GM23338 (cell line): ENCODE measurements around the gene CAPZA1. TPM values are rescaled to one million over a fixed set of nuclear protein-coding genes. Genes with fewer than 3 reads are reported as not detected.

ENCODE experiments used
- ATAC-seq: fragments of 200-7000 bp; cut with Tn5 transposase; 3 replicates; pipeline ENCODE4 v1.9.1; 2020
- DNase-seq: peaks from one replicate; pipeline ENCODE4 v3.0.0-alpha.2; 2015; ENCODE audit warnings: low spot score
- H2AFZ ChIP-seq: fragments of 200-600 bp; sonication (generic); 2 replicates; pipeline ENCODE4 v1.8.0; 2016; ENCODE audit warnings: antibody characterized with exemption, mild to moderate bottlenecking, moderate library complexity
- H3F3A ChIP-seq: fragments of 200-600 bp; sonication (generic); replicated peaks from 2 replicates; pipeline ENCODE4 v1.8.0; 2017; ENCODE audit warnings: antibody characterized with exemption, mixed run types, low read depth
- H3K27ac ChIP-seq: fragments of 200-600 bp; sonication (generic); 2 replicates; pipeline ENCODE4 v1.6.1; 2016; ENCODE audit warnings: low read depth
- H3K27me3 ChIP-seq: fragments of 200-600 bp; sonication (generic); 2 replicates; pipeline ENCODE4 v1.8.0; 2016; ENCODE audit warnings: mild to moderate bottlenecking, mixed run types, moderate library complexity; ENCODE audit not compliant: insufficient read depth
- H3K36me3 ChIP-seq: fragments of 200-600 bp; sonication (generic); 2 replicates; pipeline ENCODE4 v1.8.0; 2016; ENCODE audit warnings: mild to moderate bottlenecking; ENCODE audit not compliant: insufficient read depth
- H3K4me1 ChIP-seq: fragments of 200-600 bp; sonication (generic); 2 replicates; pipeline ENCODE4 v1.8.0; 2016; ENCODE audit warnings: mild to moderate bottlenecking, moderate library complexity; ENCODE audit not compliant: insufficient read depth
- H3K4me2 ChIP-seq: fragments of 200-600 bp; sonication (generic); 2 replicates; pipeline ENCODE4 v1.7.1; 2017; ENCODE audit warnings: mixed run types
- H3K4me3 ChIP-seq: fragments of 200-600 bp; sonication (generic); 2 replicates; pipeline ENCODE4 v1.6.1; 2016; ENCODE audit warnings: mixed run types
- H3K79me2 ChIP-seq: fragments of 200-600 bp; sonication (generic); replicated peaks from 2 replicates; pipeline ENCODE4 v1.8.0; 2017; ENCODE audit warnings: mild to moderate bottlenecking; ENCODE audit not compliant: insufficient read depth
- H3K9me2 ChIP-seq: fragments of 200-600 bp; sonication (generic); 2 replicates; pipeline ENCODE4 v1.8.0; 2017; ENCODE audit not compliant: insufficient read depth
- H4K20me1 ChIP-seq: fragments of 200-600 bp; sonication (generic); replicated peaks from 2 replicates; pipeline ENCODE4 v1.8.0; 2017; ENCODE audit warnings: mild to moderate bottlenecking; ENCODE audit not compliant: insufficient read depth
- H3K27ac Mint-ChIP-seq: 2 replicates; pipeline ENCODE4 v1.8.0; 2020; ENCODE audit warnings: inconsistent platforms, mild to moderate bottlenecking, moderate library complexity, mixed read lengths
- H3K27me3 Mint-ChIP-seq: 3 replicates; pipeline ENCODE4 v1.8.0; 2022; ENCODE audit warnings: low read depth, mild to moderate bottlenecking, moderate library complexity, mixed read lengths, inconsistent platforms; ENCODE audit not compliant: insufficient read depth, poor library complexity
- H3K36me3 Mint-ChIP-seq: 3 replicates; pipeline ENCODE4 v1.8.0; 2021; ENCODE audit warnings: low read depth, mild to moderate bottlenecking, inconsistent platforms, moderate library complexity, mixed read lengths
- H3K4me1 Mint-ChIP-seq: 3 replicates; pipeline ENCODE4 v1.8.0; 2020; ENCODE audit warnings: mild to moderate bottlenecking, inconsistent platforms, mixed read lengths
- H3K4me3 Mint-ChIP-seq: 3 replicates; pipeline ENCODE4 v1.8.0; 2021; ENCODE audit warnings: moderate library complexity, mild to moderate bottlenecking, inconsistent platforms, mixed read lengths
- H3K9me3 Mint-ChIP-seq: 3 replicates; pipeline ENCODE4 v1.8.0; 2020; ENCODE audit warnings: moderate library complexity, mild to moderate bottlenecking, inconsistent platforms, mixed read lengths
- CREB1 ChIP-seq: fragments of 250-450 bp; sonication (Bioruptor Pico); IDR thresholded peaks from 2 replicates; pipeline ENCODE4 v1.5.0; 2020; ENCODE audit warnings: low read depth, mild to moderate bottlenecking, moderate library complexity
- CTCF ChIP-seq, 2 experiments: fragments of 200-600 bp in 1 of 2; sonication (generic) in 1 of 2; conservative IDR thresholded peaks; 2 replicates each; pipeline versions ENCODE4 v1.5.1 to v1.6.1; 2016 to 2017; ENCODE audit warnings: antibody characterized with exemption in 2 of 2, low read depth in 2 of 2, mild to moderate bottlenecking in 2 of 2, moderate library complexity in 1 of 2
- ETS1 ChIP-seq: IDR thresholded peaks from 2 replicates; pipeline ENCODE4 v1.6.1; 2016; ENCODE audit warnings: antibody characterized with exemption
- JUNB ChIP-seq: IDR thresholded peaks from one replicate; pipeline ENCODE4 v1.6.1; 2016; ENCODE audit warnings: antibody characterized with exemption; ENCODE audit not compliant: unreplicated experiment
- POLR2AphosphoS5 ChIP-seq: IDR thresholded peaks from 2 replicates; pipeline ENCODE4 v1.6.1; 2016; ENCODE audit warnings: antibody characterized with exemption, low read depth
- ZNF331 ChIP-seq: fragments of 250-450 bp; sonication (Bioruptor Pico); IDR thresholded peaks from 2 replicates; pipeline ENCODE4 v1.5.0; 2020; ENCODE audit warnings: low read depth, mild to moderate bottlenecking, moderate library complexity
- polyA plus RNA-seq: library from polyadenylated mRNA; unstranded; fragments of >200 nt; fragmentation: Nextera tagmentation; extraction: Ambion mirVana; gene quantifications from 2 replicates; pipeline ENCODE4 v1.2.1, GENCODE V29; 2016
- total RNA-seq: library from RNA; depleted of rRNA; stranded (reverse); fragments of >200 nt; shearing (Covaris generic); gene quantifications from 2 replicates; pipeline ENCODE4 v1.2.3, GENCODE V29; 2014
- TF ChIP-seq, protein P1 (sequence below): fragments of 250-450 bp; sonication (Bioruptor Pico); IDR thresholded peaks from 2 replicates; pipeline ENCODE4 v1.5.0; 2020; ENCODE audit warnings: mild to moderate bottlenecking, moderate library complexity

CAPZA1 gene
- total and polyA plus RNA-seq, 2 experiments from 2014 or later = 147 to 182 TPM

DNA sequence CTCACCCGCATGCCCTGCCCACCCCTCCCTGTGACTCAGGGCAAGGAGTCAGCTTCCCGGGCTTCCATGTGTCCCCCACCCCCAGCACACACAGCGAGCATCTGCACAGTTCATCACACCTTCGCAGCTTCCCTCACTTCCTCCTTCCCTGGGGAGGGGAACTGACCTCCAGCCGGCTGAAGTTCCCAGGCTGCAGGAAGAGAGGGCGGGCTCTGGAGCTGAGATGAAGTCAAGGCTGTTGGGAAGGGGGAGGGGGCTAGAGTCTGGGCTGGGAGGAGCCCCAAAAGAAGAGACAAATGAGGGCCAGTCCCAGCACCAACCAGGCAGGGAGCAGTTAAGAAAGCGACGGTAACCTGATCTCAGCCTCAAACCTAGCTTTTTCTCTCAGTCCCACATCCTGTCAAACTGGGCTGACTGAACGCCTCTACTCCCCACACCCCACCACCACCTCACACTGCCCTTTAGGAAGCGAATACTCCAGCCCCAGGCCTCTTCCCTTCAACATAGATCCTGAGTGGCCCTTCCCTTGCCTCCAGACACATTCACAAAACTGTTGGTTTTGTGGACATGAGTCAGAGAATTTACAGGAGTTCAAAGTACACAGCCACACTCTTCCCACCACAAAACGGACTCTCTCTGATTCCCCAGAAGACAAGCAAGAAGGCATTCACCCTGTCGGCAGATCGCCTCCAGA is 85.4 kb downstream of the CAPZA1 start:
- H3K4me1 ChIP-seq = peaks cover 60% of the 10 kb centered on the region
- peak overlapping the region; percentile 41; the same call in 1 of the 2 replicates for H3K27ac ChIP-seq
- ATAC-seq (peak; percentile 69), DNase-seq (peak; percentile 99)
- Mint-ChIP-seq H3K27me3 (peaks cover 42% of the 10 kb centered on the region), H3K9me3 (no peaks in the 10 kb centered on the region; the same call in 2 of the 3 replicates), H3K4me3 (peak overlapping the region; percentile 75), H3K36me3 (peaks cover 34% of the 10 kb centered on the region), H3K27ac (peak overlapping the region; percentile 49), H3K4me1 (peaks cover 68% of the 10 kb centered on the region)
- peak overlapping the region; percentile 76 for H3K4me2 ChIP-seq
- H3K79me2 ChIP-seq = peaks cover 10% of the 10 kb centered on the region; the same call in 1 of the 2 replicates
- H3K4me3 ChIP-seq = peak overlapping the region; percentile 92
- H3F3A ChIP-seq = peaks cover 9% of the 10 kb centered on the region; the same call in 1 of the 2 replicates
- H2AFZ ChIP-seq = no peak overlapping the region
- H3K36me3 ChIP-seq = peaks cover 4% of the 10 kb centered on the region; the same call in 1 of the 2 replicates
- H3K27me3 ChIP-seq = peaks cover 43% of the 10 kb centered on the region
- peak; percentile 45 for TF ChIP-seq POLR2AphosphoS5
- no peak for TF ChIP-seq ETS1
- TF ChIP-seq, protein P1, sequence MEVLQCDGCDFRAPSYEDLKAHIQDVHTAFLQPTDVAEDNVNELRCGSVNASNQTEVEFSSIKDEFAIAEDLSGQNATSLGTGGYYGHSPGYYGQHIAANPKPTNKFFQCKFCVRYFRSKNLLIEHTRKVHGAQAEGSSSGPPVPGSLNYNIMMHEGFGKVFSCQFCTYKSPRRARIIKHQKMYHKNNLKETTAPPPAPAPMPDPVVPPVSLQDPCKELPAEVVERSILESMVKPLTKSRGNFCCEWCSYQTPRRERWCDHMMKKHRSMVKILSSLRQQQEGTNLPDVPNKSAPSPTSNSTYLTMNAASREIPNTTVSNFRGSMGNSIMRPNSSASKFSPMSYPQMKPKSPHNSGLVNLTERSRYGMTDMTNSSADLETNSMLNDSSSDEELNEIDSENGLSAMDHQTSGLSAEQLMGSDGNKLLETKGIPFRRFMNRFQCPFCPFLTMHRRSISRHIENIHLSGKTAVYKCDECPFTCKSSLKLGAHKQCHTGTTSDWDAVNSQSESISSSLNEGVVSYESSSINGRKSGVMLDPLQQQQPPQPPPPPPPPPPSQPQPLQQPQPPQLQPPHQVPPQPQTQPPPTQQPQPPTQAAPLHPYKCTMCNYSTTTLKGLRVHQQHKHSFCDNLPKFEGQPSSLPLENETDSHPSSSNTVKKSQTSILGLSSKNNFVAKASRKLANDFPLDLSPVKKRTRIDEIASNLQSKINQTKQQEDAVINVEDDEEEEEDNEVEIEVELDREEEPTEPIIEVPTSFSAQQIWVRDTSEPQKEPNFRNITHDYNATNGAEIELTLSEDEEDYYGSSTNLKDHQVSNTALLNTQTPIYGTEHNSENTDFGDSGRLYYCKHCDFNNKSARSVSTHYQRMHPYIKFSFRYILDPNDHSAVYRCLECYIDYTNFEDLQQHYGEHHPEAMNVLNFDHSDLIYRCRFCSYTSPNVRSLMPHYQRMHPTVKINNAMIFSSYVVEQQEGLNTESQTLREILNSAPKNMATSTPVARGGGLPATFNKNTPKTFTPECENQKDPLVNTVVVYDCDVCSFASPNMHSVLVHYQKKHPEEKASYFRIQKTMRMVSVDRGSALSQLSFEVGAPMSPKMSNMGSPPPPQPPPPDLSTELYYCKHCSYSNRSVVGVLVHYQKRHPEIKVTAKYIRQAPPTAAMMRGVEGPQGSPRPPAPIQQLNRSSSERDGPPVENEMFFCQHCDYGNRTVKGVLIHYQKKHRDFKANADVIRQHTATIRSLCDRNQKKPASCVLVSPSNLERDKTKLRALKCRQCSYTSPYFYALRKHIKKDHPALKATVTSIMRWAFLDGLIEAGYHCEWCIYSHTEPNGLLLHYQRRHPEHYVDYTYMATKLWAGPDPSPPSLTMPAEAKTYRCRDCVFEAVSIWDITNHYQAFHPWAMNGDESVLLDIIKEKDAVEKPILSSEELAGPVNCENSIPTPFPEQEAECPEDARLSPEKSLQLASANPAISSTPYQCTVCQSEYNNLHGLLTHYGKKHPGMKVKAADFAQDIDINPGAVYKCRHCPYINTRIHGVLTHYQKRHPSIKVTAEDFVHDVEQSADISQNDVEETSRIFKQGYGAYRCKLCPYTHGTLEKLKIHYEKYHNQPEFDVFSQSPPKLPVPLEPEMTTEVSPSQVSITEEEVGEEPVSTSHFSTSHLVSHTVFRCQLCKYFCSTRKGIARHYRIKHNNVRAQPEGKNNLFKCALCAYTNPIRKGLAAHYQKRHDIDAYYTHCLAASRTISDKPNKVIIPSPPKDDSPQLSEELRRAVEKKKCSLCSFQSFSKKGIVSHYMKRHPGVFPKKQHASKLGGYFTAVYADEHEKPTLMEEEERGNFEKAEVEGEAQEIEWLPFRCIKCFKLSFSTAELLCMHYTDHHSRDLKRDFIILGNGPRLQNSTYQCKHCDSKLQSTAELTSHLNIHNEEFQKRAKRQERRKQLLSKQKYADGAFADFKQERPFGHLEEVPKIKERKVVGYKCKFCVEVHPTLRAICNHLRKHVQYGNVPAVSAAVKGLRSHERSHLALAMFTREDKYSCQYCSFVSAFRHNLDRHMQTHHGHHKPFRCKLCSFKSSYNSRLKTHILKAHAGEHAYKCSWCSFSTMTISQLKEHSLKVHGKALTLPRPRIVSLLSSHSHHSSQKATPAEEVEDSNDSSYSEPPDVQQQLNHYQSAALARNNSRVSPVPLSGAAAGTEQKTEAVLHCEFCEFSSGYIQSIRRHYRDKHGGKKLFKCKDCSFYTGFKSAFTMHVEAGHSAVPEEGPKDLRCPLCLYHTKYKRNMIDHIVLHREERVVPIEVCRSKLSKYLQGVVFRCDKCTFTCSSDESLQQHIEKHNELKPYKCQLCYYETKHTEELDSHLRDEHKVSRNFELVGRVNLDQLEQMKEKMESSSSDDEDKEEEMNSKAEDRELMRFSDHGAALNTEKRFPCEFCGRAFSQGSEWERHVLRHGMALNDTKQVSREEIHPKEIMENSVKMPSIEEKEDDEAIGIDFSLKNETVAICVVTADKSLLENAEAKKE (CRISPR knock-in tag) = no peak; the same call in 1 of the 2 replicates
- 0 out of 2 replicates have a peak, but pooled peaks have one; percentile 26 for TF ChIP-seq CREB1 (CRISPR knock-in tag)
- no peak for TF ChIP-seq ZNF331 (CRISPR knock-in tag)
- no peak for TF ChIP-seq JUNB
- no peak for TF ChIP-seq CTCF (conservative IDR thresholded peaks at IDR 0.05; ENCODE audit: low read depth in 2 of 2)
- no peaks in the 10 kb centered on the region for H3K9me2 ChIP-seq
- peaks cover 20% of the 10 kb centered on the region for H4K20me1 ChIP-seq
